Heart left ventricle (tissue), 16 donors: ENCODE measurements around the gene PRICKLE1. TPM values are rescaled to one million over a fixed set of nuclear protein-coding genes. Genes with fewer than 3 reads are reported as not detected.

ENCODE experiments used
- ATAC-seq, 4 donors: fragments of 200-7000 bp; cut with Tn5 transposase; one replicate each; pipeline ENCODE4 v1.9.1; 2020 to 2022; ENCODE audit warnings: moderate library complexity in 4 of 4, mild to moderate bottlenecking in 3 of 4, moderate number of reproducible peaks in 1 of 4
- DNase-seq, 5 donors: peaks; one replicate each; pipeline ENCODE4 v3.0.0-alpha.2; 2020
- H3K27ac ChIP-seq, 12 donors: fragments of 200-600 bp; sonication (generic) in 4 of 12; one replicate each; pipeline versions ENCODE4 v1.5.0 to v1.8.0; 2016 to 2022; ENCODE audit warnings: mild to moderate bottlenecking in 2 of 12
- H3K27me3 ChIP-seq, 9 donors: fragments of 200-600 bp; sonication (generic) in 2 of 9; one replicate each; pipeline versions ENCODE4 v1.5.1 to v1.8.0; 2016 to 2022; ENCODE audit warnings: mild to moderate bottlenecking in 3 of 9
- H3K36me3 ChIP-seq, 9 donors: fragments of 200-600 bp; sonication (generic) in 2 of 9; one replicate each; pipeline versions ENCODE4 v1.5.0 to v1.8.0; 2018 to 2022; ENCODE audit warnings: mild to moderate bottlenecking in 2 of 9
- H3K4me1 ChIP-seq, 12 donors: fragments of 200-600 bp; sonication (generic) in 4 of 12; one replicate each; pipeline versions ENCODE4 v1.5.0 to v1.8.0; 2016 to 2022; ENCODE audit warnings: mild to moderate bottlenecking in 3 of 12
- H3K4me3 ChIP-seq, 12 donors: fragments of 200-600 bp; sonication (generic) in 4 of 12; one replicate each; pipeline versions ENCODE4 v1.5.0 to v1.8.0; 2017 to 2022; ENCODE audit warnings: mild to moderate bottlenecking in 9 of 12, moderate library complexity in 4 of 12
- H3K9me3 ChIP-seq, 12 donors: fragments of 200-600 bp; sonication (generic) in 4 of 12; one replicate each; pipeline versions ENCODE4 v1.5.0 to v1.8.0; 2016 to 2022; ENCODE audit warnings: mild to moderate bottlenecking in 1 of 12
- CTCF ChIP-seq, 12 donors: fragments of 200-600 bp; sonication (generic) in 4 of 12; IDR thresholded peaks; one replicate each; pipeline versions ENCODE4 v1.5.0 to v1.8.0; 2018 to 2022; ENCODE audit warnings: antibody characterized with exemption in 12 of 12, mild to moderate bottlenecking in 5 of 12
- POLR2A ChIP-seq, 2 donors: fragments of 450-650 bp; IDR thresholded peaks; one replicate each; pipeline ENCODE4 v1.6.1; 2017; ENCODE audit warnings: antibody characterized with exemption in 2 of 2, mild to moderate bottlenecking in 2 of 2, moderate library complexity in 2 of 2
- WGBS, 4 donors: extraction: QIAGEN DNeasy Blood & Tissue Kit in 2 of 4; methylation state at CpG; one replicate each; pipeline versions ENCODE4 v1.1.5 to v1.1.7; 2013 to 2018; 5-methylcytosine and 5-hydroxymethylcytosine counted together
- intact Hi-C, 10 donors: fragments of 100-400 bp; cut with DNase I; formaldehyde crosslinking; loops; one replicate each; pipeline versions ENCODE4 v1.11.1 to v1.14.2; 2022
- polyA plus RNA-seq, 2 donors: library from polyadenylated mRNA; stranded (reverse); fragments of 200-250 nt; gene quantifications; one replicate each; pipeline ENCODE4 v1.2.3, GENCODE V29; 2013
- total RNA-seq, 9 donors: library from RNA; depleted of rRNA in 2 of 9; stranded (reverse); fragments of >200 nt in 2 of 9; fragmentation: NEBNext Ultra II Directional in 3 of 9; extraction: Animal tissue kit (Norgen Biotek cat#: 25700) in 3 of 9; gene quantifications; one replicate each; pipeline versions ENCODE4 v1.1.0 to v1.2.4, GENCODE V29; 2016 to 2023
- donor health status: ischemic (EF 13 %, LVEDD 7.1; RV severe dilation, severe dysfunction).
- donor health status: healthy with polysubstance abuse.
- donor health status: DM: no; HTN: yes; CAD: no.
- donor health status: DM: no; HTN: no; CAD: no.
- donor health status: ischemic (EF 25% LVEDD 6.9; RV normal size, moderate dysfunction).
- donor health status: ischemic (EF 25% LVEDD 5.7; RV mildly dilated, moderate dysfunction).
- donor health status: healthy.
- donor health status: DM: yes; HTN: yes; CAD: no.
- donor health status: ischemic (EF 35%, LVEDD 5.7; RV mildly dilated, moderate dysfunction).
- donor health status: nonischemic (EF 11% LVEDD 7.7; RV severe dilation, severe dysfunction).
- donor health status: DM: yes; HTN: yes; CAD: no.
- donor health status: PGD.
- donor health status: ischemic (EF 29% LVEDD 5.4; RV normal size, mild dysfunction).
- donor health status: nonischemic (EF 23%, LVEDD 6.1; RV moderate dilation, normal function).

PRICKLE1 gene
- total and polyA plus RNA-seq, 11 donors, result 3.2 to 39.2 (median 20.7) TPM

- DNase-seq (no peak), ATAC-seq (peak; percentile 52 to 86 (median 80))
- Histone ChIP-seq H3K9me3 (no peaks in the 10 kb centered on the region), H3K4me1 (peaks cover 0 to 69% (median 19%) of the 10 kb centered on the region in 12 donors), H3K4me3 (peak overlapping the region in 1 of 12 donors; percentile 2), H3K36me3 (no peaks in the 10 kb centered on the region), H3K27me3 (no peaks in the 10 kb centered on the region), H3K27ac (peak overlapping the region in 11 of 12 donors; percentile 5 to 81 (median 53))
- intact Hi-C loops, result loop anchor here in 3 of 10 donors (2.0 to 10.0 kb wide), 4 partner anchors 76 to 1286 kb away; no protein-coding TSS in a partner anchor
- WGBS, 4 donors, result 24 to 40% (median 28%) methylated on average over 1 of the region's 1 CpG
- TF ChIP-seq CTCF (IDR thresholded peaks at IDR 0.05) (no peak), POLR2A (IDR thresholded peaks at IDR 0.05) (no peak)
Observed at GRCh38 chr12:42560977-42561376, 28.6 kb downstream of the PRICKLE1 start.

- no peak overlapping the region for H3K4me3 ChIP-seq
- peaks cover 0 to 50% (median 13%) of the 10 kb centered on the region in 12 donors for H3K4me1 ChIP-seq
- no peak for TF ChIP-seq POLR2A (IDR thresholded peaks at IDR 0.05)
- no peak for TF ChIP-seq CTCF (IDR thresholded peaks at IDR 0.05)
- H3K9me3 ChIP-seq, result no peaks in the 10 kb centered on the region
- DNase-seq, result peak in 2 of 5 donors; percentile 25 to 40
- peak overlapping the region in 4 of 12 donors; percentile 19 to 53 (median 26) for H3K27ac ChIP-seq
- no peaks in the 10 kb centered on the region for H3K36me3 ChIP-seq
- WGBS, 4 donors, result 45 to 49% (median 48%) methylated on average over 3 of the region's 3 CpGs
- no peaks in the 10 kb centered on the region for H3K27me3 ChIP-seq
- intact Hi-C loops, result no loop called here
- peak; percentile 62 to 69 (median 66) for ATAC-seq
Observed at GRCh38 chr12:42557586-42558172, 31.9 kb downstream of the PRICKLE1 start.

GRCh38 chr12:42556917-42557316 is 32.6 kb downstream of the PRICKLE1 start:
- Histone ChIP-seq H3K4me3 (no peak overlapping the region), H3K4me1 (peaks cover 0 to 48% (median 11%) of the 10 kb centered on the region in 12 donors), H3K27ac (peak overlapping the region in 3 of 12 donors; percentile 20 to 53 (median 32)), H3K36me3 (no peaks in the 10 kb centered on the region), H3K27me3 (no peaks in the 10 kb centered on the region), H3K9me3 (no peaks in the 10 kb centered on the region)
- peak; percentile 38 to 81 (median 67) for ATAC-seq
- TF ChIP-seq POLR2A (IDR thresholded peaks at IDR 0.05), result no peak
- no peak for TF ChIP-seq CTCF (IDR thresholded peaks at IDR 0.05)
- 58 to 74% (median 68%) methylated on average over 2 of the region's 2 CpGs for WGBS, 4 donors
- intact Hi-C loops, result no loop called here
- DNase-seq, result no peak

GRCh38 chr12:42552822-42553221 is 36.7 kb downstream of the PRICKLE1 start:
- no peaks in the 10 kb centered on the region for H3K27me3 ChIP-seq
- H3K9me3 ChIP-seq, result no peaks in the 10 kb centered on the region
- DNase-seq, result no peak
- no peak for ATAC-seq
- WGBS, 4 donors, result 86 to 98% (median 93%) methylated on average over 17 of the region's 17 CpGs
- no peak overlapping the region for H3K27ac ChIP-seq
- H3K4me3 ChIP-seq, result no peak overlapping the region
- peaks cover 0 to 19% (median 0%) of the 10 kb centered on the region in 9 donors for H3K36me3 ChIP-seq
- no peak for TF ChIP-seq CTCF (IDR thresholded peaks at IDR 0.05)
- no peak for TF ChIP-seq POLR2A (IDR thresholded peaks at IDR 0.05)
- peaks cover 0 to 20% (median 1%) of the 10 kb centered on the region in 12 donors for H3K4me1 ChIP-seq
- intact Hi-C loops, result loop anchor here in 2 of 10 donors (5.0 kb wide), 2 partner anchors 51 to 66 kb away; no protein-coding TSS in a partner anchor
